Common myeloid progenitor, CD34-positive (primary cell): Measurements from ENCODE around the gene ARPC1A.
"Not testable (repeated sequence)": the region's sequence is repeated elsewhere in the genome, so short reads cannot be mapped to it uniquely, and the experiment has no call there.

Experiments used
- CTCF ChIA-PET: fragments of 350-600 bp; sonication (Branson Sonifier 250); formaldehyde crosslinking; loops from one replicate; lab custom pipeline; 2021; ENCODE audit warnings: antibody characterized with exemption; lab: Charles Lee
- POLR2A ChIA-PET: fragments of 350-600 bp; sonication (Branson Sonifier 250); formaldehyde crosslinking; loops from one replicate; lab custom pipeline; 2021; ENCODE audit warnings: antibody characterized with exemption; lab: Charles Lee
- DNase-seq, 3 donors: peaks; one replicate each; pipeline versions ENCODE4 v3.0.0 to v3.0.0-alpha.2; 2013
- H3K27ac ChIP-seq, 2 experiments: 1 replicate in 1 of 2; 2 replicates in 1 of 2; pipeline ENCODE4 v1.7.0; 2013; ENCODE audit warnings: inconsistent platforms in 2 of 2, low read length in 2 of 2, mild to moderate bottlenecking in 2 of 2, low read depth in 1 of 2, moderate library complexity in 1 of 2; ENCODE audit not compliant: severe bottlenecking in 2 of 2, insufficient read depth in 1 of 2, poor library complexity in 1 of 2
- H3K27me3 ChIP-seq, 5 experiments: replicated peaks in 2 of 5; 1 replicate in 3 of 5; 2 replicates in 2 of 5; pipeline versions ENCODE4 v1.6.1 to v1.7.0; 2013; ENCODE audit warnings: low read length in 4 of 5, mild to moderate bottlenecking in 2 of 5, moderate library complexity in 2 of 5, inconsistent platforms in 1 of 5; ENCODE audit not compliant: insufficient read depth in 5 of 5, control insufficient read depth in 4 of 5
- H3K36me3 ChIP-seq, 4 experiments: 1 replicate in 2 of 4; 2 replicates in 2 of 4; pipeline versions ENCODE4 v1.6.1 to v1.7.0; 2013; ENCODE audit warnings: low read length in 3 of 4, control low read depth in 1 of 4, mild to moderate bottlenecking in 1 of 4; ENCODE audit not compliant: control insufficient read depth in 4 of 4, insufficient read depth in 4 of 4
- H3K4me1 ChIP-seq, 4 experiments: 1 replicate in 3 of 4; 2 replicates in 1 of 4; pipeline versions ENCODE4 v1.6.1 to v1.7.1; 2013; ENCODE audit warnings: low read length in 3 of 4, mild to moderate bottlenecking in 3 of 4, control low read depth in 1 of 4, inconsistent platforms in 1 of 4, moderate library complexity in 1 of 4; ENCODE audit not compliant: control insufficient read depth in 4 of 4, insufficient read depth in 4 of 4; ENCODE audit errors: control extremely low read depth in 1 of 4
- H3K4me3 ChIP-seq, 7 experiments: 1 replicate in 4 of 7; 2 replicates in 3 of 7; pipeline versions ENCODE4 v1.5.1 to v1.7.0; 2013; ENCODE audit warnings: mild to moderate bottlenecking in 7 of 7, low read length in 6 of 7, moderate library complexity in 6 of 7, inconsistent platforms in 2 of 7, low read depth in 2 of 7, control low read depth in 1 of 7; ENCODE audit not compliant: insufficient read depth in 4 of 7, control insufficient read depth in 1 of 7; ENCODE audit errors: extremely low read depth in 1 of 7
- H3K9me3 ChIP-seq, 5 experiments: 1 replicate in 4 of 5; 2 replicates in 1 of 5; pipeline versions ENCODE4 v1.6.1 to v1.7.1; 2013; ENCODE audit warnings: low read length in 4 of 5, mild to moderate bottlenecking in 2 of 5, inconsistent platforms in 1 of 5, low read depth in 1 of 5, moderate library complexity in 1 of 5; ENCODE audit not compliant: control insufficient read depth in 4 of 5, insufficient read depth in 2 of 5; ENCODE audit errors: control extremely low read depth in 1 of 5
- WGBS: methylation state at CpG from one replicate; pipeline ENCODE4 v1.1.5; 2013; ENCODE audit not compliant: insufficient coverage; 5-methylcytosine and 5-hydroxymethylcytosine counted together

ARPC1A gene

GRCh38 chr7:99357701-99358490, 32.2 kb downstream of the ARPC1A start:
- H3K27me3 ChIP-seq: no peaks in the 10 kb centered on the region
- no peak overlapping the region for H3K4me3 ChIP-seq
- H3K4me1 ChIP-seq: no peaks in the 10 kb centered on the region
- no peak overlapping the region for H3K27ac ChIP-seq
- ChIA-PET CTCF (interaction anchor here (0.6 to 1.3 kb wide), 2 partner anchors 11 to 351 kb away, joined by 3 to 4 read pairs; no protein-coding TSS in a partner anchor), POLR2A (interaction anchor here (0.6 kb wide), 1 partner anchor 21 kb away, joined by 3 read pairs; no protein-coding TSS in a partner anchor)
- H3K36me3 ChIP-seq: peaks cover 28 to 71% (median 50%) of the 10 kb centered on the region in 4 experiments
- WGBS: 94% methylated on average over 12 of the region's 16 CpGs
- no peak for DNase-seq
- H3K9me3 ChIP-seq: no peaks in the 10 kb centered on the region

DNA sequence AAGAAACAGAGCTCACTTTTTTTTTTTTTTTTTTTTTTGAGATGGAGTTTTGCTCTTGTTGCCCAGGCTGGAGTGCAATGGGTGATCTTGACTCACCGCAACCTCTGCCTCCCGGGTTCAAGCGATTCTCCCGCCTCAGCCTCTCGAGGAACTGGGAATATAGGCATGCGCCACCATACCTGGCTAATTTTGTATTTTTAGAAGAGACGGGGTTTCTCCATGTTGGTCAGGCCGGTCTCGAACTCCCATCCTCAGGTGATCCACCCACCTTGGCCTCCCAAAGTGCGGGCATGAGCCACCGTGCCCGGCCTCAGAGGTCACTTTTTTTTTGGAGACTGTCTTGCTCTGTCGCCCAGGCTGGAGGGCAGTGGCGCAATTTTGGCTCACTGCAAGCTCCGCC, 32.8 kb downstream of the ARPC1A start:
- 97% methylated on average over 15 of the region's 15 CpGs for WGBS
- H3K36me3 ChIP-seq: peaks cover 29 to 72% (median 53%) of the 10 kb centered on the region in 4 experiments
- CTCF ChIA-PET, H3K27ac ChIP-seq, H3K4me3 ChIP-seq, H3K27me3 ChIP-seq, H3K4me1 ChIP-seq, DNase-seq, H3K9me3 ChIP-seq: not testable (repeated sequence)
- POLR2A ChIA-PET: interaction anchor here (0.6 to 0.7 kb wide), 2 partner anchors 21 to 39 kb away, joined by 3 read pairs; no protein-coding TSS in a partner anchor

- CTCF ChIA-PET: interaction anchor here (1.3 to 1.5 kb wide), 3 partner anchors 15 to 28 kb away, joined by 3 to 4 read pairs (median 4); no protein-coding TSS in a partner anchor
- Histone ChIP-seq H3K9me3 (no peaks in the 10 kb centered on the region), H3K4me1 (no peaks in the 10 kb centered on the region), H3K27me3 (no peaks in the 10 kb centered on the region), H3K4me3 (no peak overlapping the region), H3K27ac (no peak overlapping the region), H3K36me3 (peaks cover 29 to 72% (median 51%) of the 10 kb centered on the region in 4 experiments)
- WGBS: 97% methylated on average over 18 of the region's 22 CpGs
- POLR2A ChIA-PET: no interaction called here
- DNase-seq: no peak
Measured at GRCh38 chr7:99359465-99360154, 33.9 kb downstream of the ARPC1A start.

DNA sequence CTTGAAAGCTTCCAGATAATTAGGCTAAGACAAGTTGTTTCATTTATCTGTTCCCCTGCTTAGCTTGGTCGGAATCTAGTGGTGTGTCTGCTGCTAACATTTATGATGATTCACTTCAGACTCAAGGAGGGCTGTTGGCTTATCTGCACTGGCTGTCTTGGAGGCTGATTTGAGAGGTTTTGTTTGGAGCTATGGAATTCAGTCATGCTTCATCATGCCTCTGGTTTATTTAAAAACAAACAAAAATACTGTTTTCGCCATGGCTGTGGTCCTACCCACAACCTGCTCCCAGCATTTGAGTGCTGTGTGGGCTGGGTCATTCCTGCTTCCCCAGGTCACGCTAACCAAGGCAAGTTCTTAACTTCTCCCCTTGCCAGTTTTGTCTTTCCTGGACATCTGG, 37.1 kb downstream of the ARPC1A start:
- Histone ChIP-seq H3K27ac (no peak overlapping the region), H3K36me3 (peaks cover 32 to 73% (median 53%) of the 10 kb centered on the region in 4 experiments), H3K27me3 (no peaks in the 10 kb centered on the region), H3K4me1 (no peaks in the 10 kb centered on the region), H3K9me3 (no peaks in the 10 kb centered on the region), H3K4me3 (no peak overlapping the region)
- ChIA-PET POLR2A (no interaction called here), CTCF (interaction anchor here (1.0 to 3.1 kb wide), 4 partner anchors 10 to 47 kb away, joined by 3 to 14 read pairs (median 6); partner anchors contain the start of genes BUD31 and PDAP1)
- no peak for DNase-seq
- WGBS: 100% methylated on average over 1 of the region's 3 CpGs

- 100% methylated on average over 3 of the region's 5 CpGs for WGBS
- no peaks in the 10 kb centered on the region for H3K4me1 ChIP-seq
- POLR2A ChIA-PET: no interaction called here
- DNase-seq: no peak
- peaks cover 28 to 68% (median 49%) of the 10 kb centered on the region in 4 experiments for H3K36me3 ChIP-seq
- no peaks in the 10 kb centered on the region for H3K9me3 ChIP-seq
- H3K27me3 ChIP-seq: no peaks in the 10 kb centered on the region
- no peak overlapping the region for H3K27ac ChIP-seq
- CTCF ChIA-PET: interaction anchor here (1.0 to 3.1 kb wide), 4 partner anchors 10 to 46 kb away, joined by 3 to 14 read pairs (median 6); partner anchors contain the start of genes BUD31 and PDAP1
- H3K4me3 ChIP-seq: no peak overlapping the region
Measured at GRCh38 chr7:99363286-99363685, 37.6 kb downstream of the ARPC1A start.

GRCh38 chr7:99365318-99366141, 39.8 kb downstream of the ARPC1A start:
- no peak overlapping the region for H3K27ac ChIP-seq
- H3K4me1 ChIP-seq: peaks cover 0 to 15% (median 3%) of the 10 kb centered on the region in 4 experiments
- ChIA-PET POLR2A (no interaction called here), CTCF (interaction anchor here (0.6 to 4.0 kb wide), 14 partner anchors 10 to 44 kb away, joined by 3 to 24 read pairs (median 4); partner anchors contain the start of genes BUD31 and PDAP1)
- peak in 2 of 3 donors; percentile 41 to 48 for DNase-seq
- H3K4me3 ChIP-seq: no peak overlapping the region
- WGBS: 83% methylated on average over 11 of the region's 17 CpGs
- H3K27me3 ChIP-seq: no peaks in the 10 kb centered on the region
- peaks cover 24 to 55% (median 40%) of the 10 kb centered on the region in 4 experiments for H3K36me3 ChIP-seq
- H3K9me3 ChIP-seq: no peaks in the 10 kb centered on the region
